Motor neuron (in vitro differentiated cells): ENCODE results near the gene KIF2A. TPM values are rescaled to one million over a fixed set of nuclear protein-coding genes. Genes with fewer than 3 reads are reported as not detected.

ENCODE experiments used
- ATAC-seq, 8 experiments: fragments of 200-7000 bp; cut with Tn5 transposase; replicated peaks in 6 of 8; 2 replicates each; pipeline ENCODE4 v1.8.0; 2021; ENCODE audit warnings: mild to moderate bottlenecking in 8 of 8, moderate library complexity in 8 of 8
- H3K27ac ChIP-seq, 2 donors: fragments of 250-450 bp; sonication (Bioruptor Pico); 2 replicates each; pipeline ENCODE4 v1.9.0; 2021; ENCODE audit warnings: antibody characterized with exemption in 2 of 2, mild to moderate bottlenecking in 2 of 2, moderate library complexity in 1 of 2
- H3K4me1 ChIP-seq, 2 donors: fragments of 250-450 bp; sonication (Bioruptor Pico); replicated peaks in 1 of 2; 2 replicates each; pipeline ENCODE4 v1.6.1; 2021; ENCODE audit warnings: antibody characterized with exemption in 2 of 2, mild to moderate bottlenecking in 2 of 2, moderate library complexity in 1 of 2
- H3K4me3 ChIP-seq, 5 donors: fragments of 250-450 bp; sonication (Bioruptor Pico); 2 replicates each; pipeline ENCODE4 v1.9.0; 2021; ENCODE audit warnings: antibody characterized with exemption in 5 of 5, mild to moderate bottlenecking in 5 of 5, moderate library complexity in 4 of 5
- WGBS, 10 experiments: fragments of 450-650 bp; shearing (Covaris generic); methylation state at CpG; one replicate each; pipeline ENCODE4 v1.0.0; 2022; 5-methylcytosine and 5-hydroxymethylcytosine counted together
- in situ Hi-C, 9 experiments: fragments of 400-800 bp; cut with MboI; loops; one replicate each; pipeline ENCODE4 v1.15.0; 2021; ENCODE audit warnings: low sequenced_read_pairs in 9 of 9, low pct_unique_long_range_greater_than_20kb in 2 of 9; ENCODE audit not compliant: unreplicated experiment in 9 of 9
- total RNA-seq, 8 experiments: library from RNA; unstranded; fragments of 300-600 nt; gene quantifications; 2 replicates each; pipeline versions ENCODE4 v1.2.3 to v1.2.4, GENCODE V29; 2022

The KIF2A gene
- total RNA-seq, 8 experiments from 2014 or later: 40.2 to 104 (median 65.4) TPM

GRCh38 chr5:62342476-62342837 lies 36.5 kb downstream of the KIF2A start:
- H3K27ac ChIP-seq: no peak overlapping the region
- no peak for ATAC-seq
- in situ Hi-C loops: loop anchor here in 1 of 9 experiments (25.0 kb wide), 1 partner anchor 105 kb away; no protein-coding TSS in a partner anchor

GRCh38 chr5:62343428-62343827 lies 37.4 kb downstream of the KIF2A start:
- no peak for ATAC-seq
- 86 to 100% (median 100%) methylated on average over 1 of the region's 1 CpG; no CpG with 5 or more reads in 5 of the 10 experiments for WGBS, 10 experiments
- H3K4me3 ChIP-seq: no peak overlapping the region
- in situ Hi-C loops: loop anchor here in 1 of 9 experiments (25.0 kb wide), 1 partner anchor 106 kb away; no protein-coding TSS in a partner anchor
- no peak overlapping the region for H3K27ac ChIP-seq
- H3K4me1 ChIP-seq: no peaks in the 10 kb centered on the region

More at GRCh38 chr5:62342476-62342837, 36.5 kb downstream of the KIF2A start:
- WGBS, 10 experiments: 93 to 100% (median 100%) methylated on average over 1 to 2 of the region's 2 CpGs; no CpG with 5 or more reads in 5 of the 10 experiments
- Histone ChIP-seq H3K4me3 (no peak overlapping the region), H3K4me1 (no peaks in the 10 kb centered on the region)

GRCh38 chr5:62346748-62347147 lies 40.7 kb downstream of the KIF2A start:
- no peaks in the 10 kb centered on the region for H3K4me1 ChIP-seq
- H3K4me3 ChIP-seq: no peak overlapping the region
- ATAC-seq: no peak
- WGBS, 10 experiments: 79 to 100% (median 95%) methylated on average over 1 to 2 of the region's 2 CpGs
- in situ Hi-C loops: loop anchor here in 1 of 9 experiments (25.0 kb wide), 1 partner anchor 109 kb away; no protein-coding TSS in a partner anchor
- no peak overlapping the region for H3K27ac ChIP-seq

GRCh38 chr5:62347928-62348327 lies 41.9 kb downstream of the KIF2A start:
- WGBS, 10 experiments: 80 to 100% (median 100%) methylated on average over 1 of the region's 1 CpG; no CpG with 5 or more reads in 3 of the 10 experiments
- ATAC-seq: no peak

GRCh38 chr5:62348723-62349481 lies 42.9 kb downstream of the KIF2A start:
- Histone ChIP-seq H3K4me3 (no peak overlapping the region), H3K27ac (no peak overlapping the region), H3K4me1 (no peaks in the 10 kb centered on the region)
- in situ Hi-C loops: loop anchor here in 1 of 9 experiments (25.0 kb wide), 1 partner anchor 112 kb away; no protein-coding TSS in a partner anchor
- 88 to 100% (median 100%) methylated on average over 1 of the region's 1 CpG; no CpG with 5 or more reads in 1 of the 10 experiments for WGBS, 10 experiments
- no peak for ATAC-seq

More at GRCh38 chr5:62347928-62348327, 41.9 kb downstream of the KIF2A start:
- Histone ChIP-seq H3K27ac (no peak overlapping the region), H3K4me1 (no peaks in the 10 kb centered on the region), H3K4me3 (no peak overlapping the region)
- in situ Hi-C loops: loop anchor here in 1 of 9 experiments (25.0 kb wide), 1 partner anchor 111 kb away; no protein-coding TSS in a partner anchor

GRCh38 chr5:62354028-62354874 lies 48.2 kb downstream of the KIF2A start:
- no peak overlapping the region for H3K27ac ChIP-seq
- in situ Hi-C loops: loop anchor here in 2 of 9 experiments (25.0 kb wide), 1 partner anchor 142 kb away; no protein-coding TSS in a partner anchor

GRCh38 chr5:62362701-62363100 lies 56.7 kb downstream of the KIF2A start:
- WGBS, 10 experiments: 90 to 100% (median 100%) methylated on average over 2 to 3 of the region's 3 CpGs; no CpG with 5 or more reads in 1 of the 10 experiments
- in situ Hi-C loops: loop anchor here in 2 of 9 experiments (25.0 kb wide), 1 partner anchor 150 kb away; no protein-coding TSS in a partner anchor
- H3K27ac ChIP-seq: no peak overlapping the region
- no peak overlapping the region for H3K4me3 ChIP-seq
- ATAC-seq: no peak
- no peaks in the 10 kb centered on the region for H3K4me1 ChIP-seq

More at GRCh38 chr5:62354028-62354874, 48.2 kb downstream of the KIF2A start:
- Histone ChIP-seq H3K4me3 (no peak overlapping the region), H3K4me1 (no peaks in the 10 kb centered on the region)
- ATAC-seq: peak in 4 of 8 experiments; percentile 48 to 76 (median 62)

GRCh38 chr5:62369039-62369438 lies 63.0 kb downstream of the KIF2A start:
- ATAC-seq: no peak
- no peak overlapping the region for H3K27ac ChIP-seq
- 80 to 100% (median 100%) methylated on average over 1 to 2 of the region's 2 CpGs; no CpG with 5 or more reads in 3 of the 10 experiments for WGBS, 10 experiments
- H3K4me3 ChIP-seq: no peak overlapping the region
- no peaks in the 10 kb centered on the region for H3K4me1 ChIP-seq
- in situ Hi-C loops: loop anchor here in 2 of 9 experiments (25.0 kb wide), 1 partner anchor 157 kb away; no protein-coding TSS in a partner anchor

GRCh38 chr5:62371409-62371808 lies 65.4 kb downstream of the KIF2A start:
- in situ Hi-C loops: loop anchor here in 2 of 9 experiments (25.0 kb wide), 1 partner anchor 159 kb away; no protein-coding TSS in a partner anchor
- Histone ChIP-seq H3K27ac (no peak overlapping the region), H3K4me1 (no peaks in the 10 kb centered on the region), H3K4me3 (no peak overlapping the region)
- no peak for ATAC-seq

GRCh38 chr5:62372600-62372999 lies 66.6 kb downstream of the KIF2A start:
- Histone ChIP-seq H3K27ac (no peak overlapping the region), H3K4me1 (no peaks in the 10 kb centered on the region), H3K4me3 (no peak overlapping the region)
- no peak for ATAC-seq
- in situ Hi-C loops: loop anchor here in 2 of 9 experiments (25.0 kb wide), 1 partner anchor 160 kb away; no protein-coding TSS in a partner anchor
- WGBS, 10 experiments: 0 to 100% (median 88%) methylated on average over 1 to 3 of the region's 3 CpGs; no CpG with 5 or more reads in 3 of the 10 experiments

GRCh38 chr5:62373382-62373781 lies 67.4 kb downstream of the KIF2A start:
- WGBS, 10 experiments: 94 to 100% (median 98%) methylated on average over 1 to 3 of the region's 3 CpGs
- ATAC-seq: no peak

GRCh38 chr5:62374090-62374489 lies 68.1 kb downstream of the KIF2A start:
- Histone ChIP-seq H3K4me3 (no peak overlapping the region), H3K27ac (no peak overlapping the region), H3K4me1 (no peaks in the 10 kb centered on the region)
- in situ Hi-C loops: loop anchor here in 2 of 9 experiments (25.0 kb wide), 1 partner anchor 162 kb away; no protein-coding TSS in a partner anchor
- 100% methylated on average over 1 of the region's 1 CpG; no CpG with 5 or more reads in 5 of the 10 experiments for WGBS, 10 experiments
- ATAC-seq: no peak

More at GRCh38 chr5:62373382-62373781, 67.4 kb downstream of the KIF2A start:
- Histone ChIP-seq H3K27ac (no peak overlapping the region), H3K4me3 (no peak overlapping the region), H3K4me1 (no peaks in the 10 kb centered on the region)
- in situ Hi-C loops: loop anchor here in 2 of 9 experiments (25.0 kb wide), 1 partner anchor 161 kb away; no protein-coding TSS in a partner anchor
